WTC11 (cell line): ENCODE data around the gene PDLIM7.

Source experiments
- CBFB ChIP-seq: sonication (generic); formaldehyde crosslinking; IDR thresholded peaks from 2 replicates; pipeline ENCODE4 v1.8.1; 2022; ENCODE audit warnings: mild to moderate bottlenecking, low read depth, missing genetic modification reagents
- CREB1 ChIP-seq: sonication (generic); formaldehyde crosslinking; IDR thresholded peaks from 2 replicates; pipeline ENCODE4 v1.8.0; 2023; ENCODE audit warnings: mild to moderate bottlenecking, missing genetic modification reagents
- CTCF ChIP-seq: fragments of 200-600 bp; IDR thresholded peaks from 2 replicates; pipeline ENCODE4 v1.8.0; 2022; ENCODE audit warnings: antibody characterized with exemption
- E2F4 ChIP-seq: sonication (generic); formaldehyde crosslinking; IDR thresholded peaks from 2 replicates; pipeline ENCODE4 v1.8.1; 2022; ENCODE audit warnings: low read depth, mild to moderate bottlenecking, moderate library complexity, missing genetic modification reagents, borderline replicate concordance
- FOXK1 ChIP-seq: sonication (generic); formaldehyde crosslinking; IDR thresholded peaks from 2 replicates; pipeline ENCODE4 v1.8.0; 2022; ENCODE audit warnings: mild to moderate bottlenecking, moderate library complexity, missing genetic modification reagents
- KAT7 ChIP-seq: sonication (generic); formaldehyde crosslinking; IDR thresholded peaks from 2 replicates; pipeline ENCODE4 v1.8.1; 2023; ENCODE audit warnings: missing genetic modification reagents, mild to moderate bottlenecking, borderline replicate concordance
- MXD4 ChIP-seq: fragments of 250-450 bp; sonication (Bioruptor Pico); IDR thresholded peaks from 2 replicates; pipeline ENCODE4 v1.8.0; 2021; ENCODE audit warnings: mild to moderate bottlenecking, moderate library complexity, borderline replicate concordance
- USF1 ChIP-seq: sonication (generic); formaldehyde crosslinking; IDR thresholded peaks from 2 replicates; pipeline ENCODE4 v1.8.0; 2022; ENCODE audit warnings: mild to moderate bottlenecking, missing genetic modification reagents
- ZNF138 ChIP-seq: sonication (generic); formaldehyde crosslinking; conservative IDR thresholded peaks from 2 replicates; pipeline ENCODE4 v1.8.1; 2022; ENCODE audit warnings: mild to moderate bottlenecking, moderate library complexity, missing genetic modification reagents
- ZSCAN18 ChIP-seq: fragments of 250-450 bp; sonication (Bioruptor Pico); IDR thresholded peaks from 2 replicates; pipeline ENCODE4 v2.1.2; 2022; ENCODE audit warnings: mild to moderate bottlenecking, moderate library complexity
- TF ChIP-seq, protein P1 (sequence below): fragments of 250-450 bp; sonication (Bioruptor Pico); IDR thresholded peaks from 2 replicates; pipeline ENCODE4 v1.9.0; 2021; ENCODE audit warnings: mild to moderate bottlenecking, borderline replicate concordance
- TF ChIP-seq, protein P2 (sequence below): sonication (generic); formaldehyde crosslinking; IDR thresholded peaks from 2 replicates; pipeline ENCODE4 v1.8.1; 2022; ENCODE audit warnings: low read depth, missing genetic modification reagents, borderline replicate concordance
- TF ChIP-seq, protein P3 (sequence below): sonication (generic); formaldehyde crosslinking; IDR thresholded peaks from 2 replicates; pipeline ENCODE4 v1.8.1; 2023; ENCODE audit warnings: mild to moderate bottlenecking, moderate library complexity, missing genetic modification reagents
- TF ChIP-seq, protein P4 (sequence below): sonication (generic); formaldehyde crosslinking; IDR thresholded peaks from 2 replicates; pipeline ENCODE4 v1.8.0; 2022; ENCODE audit warnings: mild to moderate bottlenecking, missing genetic modification reagents

- no peak for TF ChIP-seq CTCF
- TF ChIP-seq, protein P1, sequence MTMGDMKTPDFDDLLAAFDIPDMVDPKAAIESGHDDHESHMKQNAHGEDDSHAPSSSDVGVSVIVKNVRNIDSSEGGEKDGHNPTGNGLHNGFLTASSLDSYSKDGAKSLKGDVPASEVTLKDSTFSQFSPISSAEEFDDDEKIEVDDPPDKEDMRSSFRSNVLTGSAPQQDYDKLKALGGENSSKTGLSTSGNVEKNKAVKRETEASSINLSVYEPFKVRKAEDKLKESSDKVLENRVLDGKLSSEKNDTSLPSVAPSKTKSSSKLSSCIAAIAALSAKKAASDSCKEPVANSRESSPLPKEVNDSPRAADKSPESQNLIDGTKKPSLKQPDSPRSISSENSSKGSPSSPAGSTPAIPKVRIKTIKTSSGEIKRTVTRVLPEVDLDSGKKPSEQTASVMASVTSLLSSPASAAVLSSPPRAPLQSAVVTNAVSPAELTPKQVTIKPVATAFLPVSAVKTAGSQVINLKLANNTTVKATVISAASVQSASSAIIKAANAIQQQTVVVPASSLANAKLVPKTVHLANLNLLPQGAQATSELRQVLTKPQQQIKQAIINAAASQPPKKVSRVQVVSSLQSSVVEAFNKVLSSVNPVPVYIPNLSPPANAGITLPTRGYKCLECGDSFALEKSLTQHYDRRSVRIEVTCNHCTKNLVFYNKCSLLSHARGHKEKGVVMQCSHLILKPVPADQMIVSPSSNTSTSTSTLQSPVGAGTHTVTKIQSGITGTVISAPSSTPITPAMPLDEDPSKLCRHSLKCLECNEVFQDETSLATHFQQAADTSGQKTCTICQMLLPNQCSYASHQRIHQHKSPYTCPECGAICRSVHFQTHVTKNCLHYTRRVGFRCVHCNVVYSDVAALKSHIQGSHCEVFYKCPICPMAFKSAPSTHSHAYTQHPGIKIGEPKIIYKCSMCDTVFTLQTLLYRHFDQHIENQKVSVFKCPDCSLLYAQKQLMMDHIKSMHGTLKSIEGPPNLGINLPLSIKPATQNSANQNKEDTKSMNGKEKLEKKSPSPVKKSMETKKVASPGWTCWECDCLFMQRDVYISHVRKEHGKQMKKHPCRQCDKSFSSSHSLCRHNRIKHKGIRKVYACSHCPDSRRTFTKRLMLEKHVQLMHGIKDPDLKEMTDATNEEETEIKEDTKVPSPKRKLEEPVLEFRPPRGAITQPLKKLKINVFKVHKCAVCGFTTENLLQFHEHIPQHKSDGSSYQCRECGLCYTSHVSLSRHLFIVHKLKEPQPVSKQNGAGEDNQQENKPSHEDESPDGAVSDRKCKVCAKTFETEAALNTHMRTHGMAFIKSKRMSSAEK: no peak
- TF ChIP-seq USF1 (CRISPR knock-in tag): no peak
- TF ChIP-seq CREB1 (CRISPR knock-in tag): no peak
- TF ChIP-seq, protein P2, sequence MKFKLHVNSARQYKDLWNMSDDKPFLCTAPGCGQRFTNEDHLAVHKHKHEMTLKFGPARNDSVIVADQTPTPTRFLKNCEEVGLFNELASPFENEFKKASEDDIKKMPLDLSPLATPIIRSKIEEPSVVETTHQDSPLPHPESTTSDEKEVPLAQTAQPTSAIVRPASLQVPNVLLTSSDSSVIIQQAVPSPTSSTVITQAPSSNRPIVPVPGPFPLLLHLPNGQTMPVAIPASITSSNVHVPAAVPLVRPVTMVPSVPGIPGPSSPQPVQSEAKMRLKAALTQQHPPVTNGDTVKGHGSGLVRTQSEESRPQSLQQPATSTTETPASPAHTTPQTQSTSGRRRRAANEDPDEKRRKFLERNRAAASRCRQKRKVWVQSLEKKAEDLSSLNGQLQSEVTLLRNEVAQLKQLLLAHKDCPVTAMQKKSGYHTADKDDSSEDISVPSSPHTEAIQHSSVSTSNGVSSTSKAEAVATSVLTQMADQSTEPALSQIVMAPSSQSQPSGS (CRISPR knock-in tag): no peak
- no peak for TF ChIP-seq E2F4
- TF ChIP-seq ZSCAN18 (CRISPR knock-in tag): no peak
- no peak for TF ChIP-seq CBFB (CRISPR knock-in tag)
- TF ChIP-seq, protein P3, sequence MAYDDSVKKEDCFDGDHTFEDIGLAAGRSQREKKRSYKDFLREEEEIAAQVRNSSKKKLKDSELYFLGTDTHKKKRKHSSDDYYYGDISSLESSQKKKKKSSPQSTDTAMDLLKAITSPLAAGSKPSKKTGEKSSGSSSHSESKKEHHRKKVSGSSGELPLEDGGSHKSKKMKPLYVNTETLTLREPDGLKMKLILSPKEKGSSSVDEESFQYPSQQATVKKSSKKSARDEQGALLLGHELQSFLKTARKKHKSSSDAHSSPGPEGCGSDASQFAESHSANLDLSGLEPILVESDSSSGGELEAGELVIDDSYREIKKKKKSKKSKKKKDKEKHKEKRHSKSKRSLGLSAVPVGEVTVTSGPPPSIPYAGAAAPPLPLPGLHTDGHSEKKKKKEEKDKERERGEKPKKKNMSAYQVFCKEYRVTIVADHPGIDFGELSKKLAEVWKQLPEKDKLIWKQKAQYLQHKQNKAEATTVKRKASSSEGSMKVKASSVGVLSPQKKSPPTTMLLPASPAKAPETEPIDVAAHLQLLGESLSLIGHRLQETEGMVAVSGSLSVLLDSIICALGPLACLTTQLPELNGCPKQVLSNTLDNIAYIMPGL (CRISPR knock-in tag): no peak
- TF ChIP-seq MXD4 (CRISPR knock-in tag): no peak
- TF ChIP-seq, protein P4, sequence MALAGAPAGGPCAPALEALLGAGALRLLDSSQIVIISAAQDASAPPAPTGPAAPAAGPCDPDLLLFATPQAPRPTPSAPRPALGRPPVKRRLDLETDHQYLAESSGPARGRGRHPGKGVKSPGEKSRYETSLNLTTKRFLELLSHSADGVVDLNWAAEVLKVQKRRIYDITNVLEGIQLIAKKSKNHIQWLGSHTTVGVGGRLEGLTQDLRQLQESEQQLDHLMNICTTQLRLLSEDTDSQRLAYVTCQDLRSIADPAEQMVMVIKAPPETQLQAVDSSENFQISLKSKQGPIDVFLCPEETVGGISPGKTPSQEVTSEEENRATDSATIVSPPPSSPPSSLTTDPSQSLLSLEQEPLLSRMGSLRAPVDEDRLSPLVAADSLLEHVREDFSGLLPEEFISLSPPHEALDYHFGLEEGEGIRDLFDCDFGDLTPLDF: no peak
- TF ChIP-seq ZNF138 (CRISPR knock-in tag): no peak
- no peak for TF ChIP-seq KAT7 (CRISPR knock-in tag)
- no peak for TF ChIP-seq FOXK1 (CRISPR knock-in tag)
Observed at GRCh38 chr5:177457852-177458681, 39.3 kb downstream of the PDLIM7 start.
